Coronary artery (tissue), 2 donors: ENCODE data around the gene MAPKAP1.

Source experiments
- DNase-seq: peaks from one replicate; pipeline ENCODE4 v3.0.0-alpha.2; 2017; ENCODE audit warnings: low spot score
- H3K27ac ChIP-seq, 2 donors: fragments of 200-600 bp; sonication (generic); one replicate each; pipeline ENCODE4 v1.5.1; 2016 to 2019
- H3K4me3 ChIP-seq: fragments of 200-600 bp; sonication (generic); 2 replicates; pipeline ENCODE4 v1.5.1; 2016; ENCODE audit warnings: mild to moderate bottlenecking, moderate library complexity
- CTCF ChIP-seq: fragments of 200-600 bp; sonication (generic); IDR thresholded peaks from one replicate; pipeline ENCODE4 v1.5.1; 2019; ENCODE audit warnings: antibody characterized with exemption

MAPKAP1 gene

GRCh38 chr9:125558453-125559092, 148.4 kb downstream of the MAPKAP1 start:
- H3K4me3 ChIP-seq, result no peak overlapping the region
- TF ChIP-seq CTCF, result peak; percentile 60
- DNase-seq, result no peak
- H3K27ac ChIP-seq, result no peak overlapping the region

GRCh38 chr9:125556046-125556721, 150.8 kb downstream of the MAPKAP1 start:
- no peak for DNase-seq
- no peak overlapping the region for H3K4me3 ChIP-seq
- no peak overlapping the region for H3K27ac ChIP-seq
- TF ChIP-seq CTCF, result no peak

GRCh38 chr9:125554726-125555125, 152.3 kb downstream of the MAPKAP1 start:
- H3K4me3 ChIP-seq, result no peak overlapping the region
- DNase-seq, result no peak
- H3K27ac ChIP-seq, result no peak overlapping the region
- no peak for TF ChIP-seq CTCF

- H3K27ac ChIP-seq, result no peak overlapping the region
- TF ChIP-seq CTCF, result no peak
- no peak overlapping the region for H3K4me3 ChIP-seq
- no peak for DNase-seq
Observed at GRCh38 chr9:125551781-125552180, 155.2 kb downstream of the MAPKAP1 start.

- no peak for DNase-seq
- Histone ChIP-seq H3K4me3 (peak overlapping the region; percentile 47), H3K27ac (peak overlapping the region; percentile 46 to 76)
- TF ChIP-seq CTCF, result no peak
Observed at GRCh38 chr9:125549891-125550885, 156.8 kb downstream of the MAPKAP1 start.

- H3K27ac ChIP-seq, result peak overlapping the region; percentile 46 to 76
- H3K4me3 ChIP-seq, result peak overlapping the region; percentile 47
- no peak for DNase-seq
- TF ChIP-seq CTCF, result no peak
Observed at GRCh38 chr9:125549465-125549871, 157.5 kb downstream of the MAPKAP1 start.
